Smooth muscle cell (in vitro differentiated cells): ENCODE results near the gene TMEM9. TPM values are rescaled to one million over a fixed set of nuclear protein-coding genes. Genes with fewer than 3 reads are reported as not detected.

Experiments used
- DNase-seq: peaks from one replicate; lab custom pipeline; 2025; ENCODE audit not compliant: unreplicated experiment; lab: John Stamatoyannopoulos, UW
- H2AFZ ChIP-seq: fragments of 200-600 bp; sonication (generic); 2 replicates; pipeline ENCODE4 v1.6.0; 2016; ENCODE audit warnings: antibody characterized with exemption, low read depth, mild to moderate bottlenecking
- H3F3A ChIP-seq: fragments of 200-600 bp; sonication (generic); 2 replicates; pipeline ENCODE4 v1.6.0; 2017; ENCODE audit warnings: antibody characterized with exemption, low read depth
- H3K27ac ChIP-seq: fragments of 200-600 bp; sonication (generic); 2 replicates; pipeline ENCODE4 v1.5.1; 2016; ENCODE audit warnings: low read depth, mild to moderate bottlenecking
- H3K27me3 ChIP-seq: fragments of 200-600 bp; sonication (generic); 2 replicates; pipeline ENCODE4 v1.6.1; 2016; ENCODE audit warnings: low read depth, mild to moderate bottlenecking
- H3K36me3 ChIP-seq: fragments of 200-600 bp; sonication (generic); 2 replicates; pipeline ENCODE4 v1.5.1; 2016; ENCODE audit warnings: low read depth
- H3K4me1 ChIP-seq: fragments of 200-600 bp; sonication (generic); 2 replicates; pipeline ENCODE4 v1.5.1; 2016; ENCODE audit warnings: low read depth
- H3K4me2 ChIP-seq: fragments of 200-600 bp; sonication (generic); 2 replicates; pipeline ENCODE4 v1.6.0; 2016; ENCODE audit warnings: mild to moderate bottlenecking
- H3K4me3 ChIP-seq: fragments of 200-600 bp; sonication (generic); 2 replicates; pipeline ENCODE4 v1.5.1; 2016; ENCODE audit warnings: mild to moderate bottlenecking
- H3K79me2 ChIP-seq: fragments of 200-600 bp; sonication (generic); 2 replicates; pipeline ENCODE4 v1.6.0; 2016; ENCODE audit warnings: low read depth, mild to moderate bottlenecking
- H3K9ac ChIP-seq: fragments of 200-600 bp; sonication (generic); 2 replicates; pipeline ENCODE4 v1.6.0; 2016; ENCODE audit warnings: low read depth
- H3K9me3 ChIP-seq: fragments of 200-600 bp; sonication (generic); replicated peaks from 2 replicates; pipeline ENCODE4 v1.5.1; 2016; ENCODE audit warnings: low read depth
- H4K20me1 ChIP-seq: fragments of 200-600 bp; sonication (generic); 2 replicates; pipeline ENCODE4 v1.6.0; 2016; ENCODE audit warnings: low read depth
- CTCF ChIP-seq: fragments of 200-600 bp; sonication (generic); IDR thresholded peaks from 2 replicates; pipeline ENCODE4 v1.5.1; 2017; ENCODE audit warnings: borderline replicate concordance, mild to moderate bottlenecking, antibody characterized with exemption; ENCODE audit not compliant: insufficient read depth, poor library complexity, severe bottlenecking
- WGBS: methylation state at CpG from one replicate; pipeline ENCODE4 v1.1.7; 2016; ENCODE audit warnings: low lambda C conversion rate; 5-methylcytosine and 5-hydroxymethylcytosine counted together
- polyA plus RNA-seq: library from polyadenylated mRNA; unstranded; fragments of >200 nt; fragmentation: Nextera tagmentation; extraction: Ambion mirVana; gene quantifications from 2 replicates; pipeline ENCODE4 v1.2.1, GENCODE V29; 2016
- total RNA-seq: library from RNA; depleted of rRNA; stranded (reverse); fragments of >200 nt; gene quantifications from 2 replicates; pipeline ENCODE4 v1.2.3, GENCODE V29; 2014

Gene TMEM9
- total and polyA plus RNA-seq, 2 experiments from 2014 or later = 153 to 211 TPM

DNA sequence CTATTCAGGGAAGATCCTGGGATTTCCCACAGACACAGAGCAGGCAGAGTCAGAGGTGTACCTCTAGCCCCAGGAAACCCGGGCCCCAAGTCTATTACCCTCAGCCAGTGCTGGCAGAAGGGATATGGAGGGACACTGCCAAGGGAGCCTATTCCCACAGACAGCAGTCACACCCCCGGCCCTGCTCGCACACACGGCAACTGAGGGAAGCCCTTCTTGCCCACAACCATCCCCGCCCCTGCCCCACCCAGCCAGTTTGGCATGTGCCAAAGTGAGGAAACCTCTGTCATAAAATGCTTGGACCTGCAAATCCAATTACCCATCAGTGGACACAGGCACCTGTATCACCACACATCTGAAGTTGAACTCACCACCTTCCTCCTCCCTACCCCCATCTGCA lies 48.6 kb downstream of the TMEM9 start:
- 94% methylated on average over 5 of the region's 5 CpGs for WGBS
- Histone ChIP-seq H3K4me2 (no peak overlapping the region), H2AFZ (no peak overlapping the region), H3K27ac (no peak overlapping the region), H3K4me3 (no peak overlapping the region), H3K27me3 (no peaks in the 10 kb centered on the region), H3K79me2 (no peaks in the 10 kb centered on the region), H4K20me1 (no peaks in the 10 kb centered on the region), H3F3A (no peaks in the 10 kb centered on the region), H3K4me1 (no peaks in the 10 kb centered on the region), H3K9me3 (no peaks in the 10 kb centered on the region), H3K36me3 (no peaks in the 10 kb centered on the region), H3K9ac (no peak overlapping the region)
- TF ChIP-seq CTCF = no peak
- no peak for DNase-seq

DNA sequence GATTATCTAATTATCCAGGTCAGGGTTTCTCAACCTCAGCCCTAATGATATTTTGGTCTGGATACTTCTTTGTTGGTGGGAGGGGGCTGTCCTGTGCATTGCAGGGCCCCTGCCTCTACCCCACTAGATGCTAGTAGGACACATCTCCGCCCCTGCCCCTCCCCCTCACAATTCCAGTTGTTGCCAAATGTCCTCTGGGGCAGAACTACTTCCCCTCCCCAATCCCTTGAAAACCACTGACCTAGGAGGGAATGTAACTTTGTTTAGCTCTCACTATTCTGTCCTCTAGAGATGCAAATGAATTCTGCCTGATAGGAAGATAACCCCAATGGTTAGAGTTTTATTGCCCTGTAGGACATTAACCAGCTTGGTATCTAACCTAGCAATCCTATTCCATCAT lies 50.1 kb downstream of the TMEM9 start:
- no peaks in the 10 kb centered on the region for H3K4me1 ChIP-seq
- 50% methylated on average over 1 of the region's 1 CpG for WGBS
- TF ChIP-seq CTCF = no peak
- no peaks in the 10 kb centered on the region for H4K20me1 ChIP-seq
- no peaks in the 10 kb centered on the region for H3F3A ChIP-seq
- no peak for DNase-seq
- no peak overlapping the region for H3K4me2 ChIP-seq
- no peak overlapping the region for H3K4me3 ChIP-seq
- no peak overlapping the region for H3K9ac ChIP-seq
- no peaks in the 10 kb centered on the region for H3K79me2 ChIP-seq
- H3K9me3 ChIP-seq = no peaks in the 10 kb centered on the region
- no peaks in the 10 kb centered on the region for H3K27me3 ChIP-seq
- H2AFZ ChIP-seq = no peak overlapping the region
- H3K36me3 ChIP-seq = no peaks in the 10 kb centered on the region
- no peak overlapping the region for H3K27ac ChIP-seq

- no peak for DNase-seq
- Histone ChIP-seq H3K9ac (no peak overlapping the region), H3K27me3 (no peaks in the 10 kb centered on the region)
Measured at GRCh38 chr1:201103666-201104065, 50.6 kb downstream of the TMEM9 start.

More at GRCh38 chr1:201103666-201104065, 50.6 kb downstream of the TMEM9 start:
- no peaks in the 10 kb centered on the region for H3K4me1 ChIP-seq
- H3K79me2 ChIP-seq = no peaks in the 10 kb centered on the region
- no peaks in the 10 kb centered on the region for H3K36me3 ChIP-seq
- no peaks in the 10 kb centered on the region for H3K9me3 ChIP-seq
- no peaks in the 10 kb centered on the region for H3F3A ChIP-seq
- 64% methylated on average over 9 of the region's 9 CpGs for WGBS
- no peak overlapping the region for H3K4me3 ChIP-seq
- no peaks in the 10 kb centered on the region for H4K20me1 ChIP-seq
- H3K4me2 ChIP-seq = no peak overlapping the region
- H3K27ac ChIP-seq = no peak overlapping the region
- H2AFZ ChIP-seq = no peak overlapping the region
- no peak for TF ChIP-seq CTCF
